Mesendoderm (in vitro differentiated cells): ENCODE measurements around the gene XXYLT1.

ENCODE experiments used
- DNase-seq: peaks from one replicate; pipeline ENCODE4 v3.0.0; 2013
- H2AK5ac ChIP-seq: 2 replicates; pipeline ENCODE4 v1.6.1; 2013; ENCODE audit warnings: low read length, inconsistent platforms
- H2BK120ac ChIP-seq: 2 replicates; pipeline ENCODE4 v1.6.1; 2013; ENCODE audit warnings: low read depth, mild to moderate bottlenecking, low read length, moderate library complexity, mixed read lengths
- H2BK15ac ChIP-seq: replicated peaks from 2 replicates; pipeline ENCODE4 v1.6.1; 2013; ENCODE audit warnings: low read depth, mild to moderate bottlenecking, moderate library complexity
- H2BK5ac ChIP-seq: 2 replicates; pipeline ENCODE4 v1.6.1; 2013; ENCODE audit warnings: low read length, inconsistent platforms
- H3K18ac ChIP-seq: 2 replicates; pipeline ENCODE4 v1.6.1; 2013; ENCODE audit warnings: mild to moderate bottlenecking, low read length, mixed read lengths
- H3K23ac ChIP-seq: one replicate; pipeline ENCODE4 v1.6.1; 2013; ENCODE audit warnings: low read length
- H3K27ac ChIP-seq: 2 replicates; pipeline ENCODE4 v1.5.1; 2013; ENCODE audit warnings: low read depth, mild to moderate bottlenecking, inconsistent platforms, low read length, moderate library complexity
- H3K27me3 ChIP-seq: 2 replicates; pipeline ENCODE4 v1.6.1; 2013; ENCODE audit warnings: low read length, control low read depth, mild to moderate bottlenecking, inconsistent platforms; ENCODE audit not compliant: insufficient read depth, poor library complexity
- H3K36me3 ChIP-seq: 2 replicates; pipeline ENCODE4 v1.6.1; 2013; ENCODE audit warnings: low read length, inconsistent platforms; ENCODE audit not compliant: control insufficient read depth, insufficient read depth
- H3K4ac ChIP-seq: one replicate; pipeline ENCODE4 v1.6.1; 2013; ENCODE audit warnings: low read depth, mild to moderate bottlenecking, low read length, moderate library complexity
- H3K4me1 ChIP-seq: 2 replicates; pipeline ENCODE4 v1.6.1; 2013; ENCODE audit warnings: low read depth, low read length, inconsistent platforms; ENCODE audit not compliant: control insufficient read depth
- H3K4me2 ChIP-seq: 2 replicates; pipeline ENCODE4 v1.6.1; 2013; ENCODE audit warnings: low read length
- H3K4me3 ChIP-seq: 2 replicates; pipeline ENCODE4 v1.5.1; 2013; ENCODE audit warnings: mild to moderate bottlenecking, low read length
- H3K56ac ChIP-seq: one replicate; pipeline ENCODE4 v1.6.1; 2013; ENCODE audit warnings: low read length
- H3K79me1 ChIP-seq: 2 replicates; pipeline ENCODE4 v1.6.1; 2013; ENCODE audit warnings: low read length, inconsistent platforms
- H3K79me2 ChIP-seq: 2 replicates; pipeline ENCODE4 v1.6.1; 2013; ENCODE audit warnings: mild to moderate bottlenecking, low read length; ENCODE audit not compliant: control insufficient read depth, insufficient read depth
- H3K9ac ChIP-seq: 2 replicates; pipeline ENCODE4 v1.6.1; 2013; ENCODE audit warnings: low read length, inconsistent platforms
- H4K5ac ChIP-seq: one replicate; pipeline ENCODE4 v1.6.1; 2013; ENCODE audit warnings: low read length
- H4K8ac ChIP-seq: one replicate; pipeline ENCODE4 v1.6.1; 2013; ENCODE audit warnings: low read depth, mild to moderate bottlenecking, control low read depth, low read length, moderate library complexity
- WGBS: extraction: QIAGEN DNeasy Blood & Tissue Kit; methylation state at CpG from one replicate; pipeline ENCODE4 v1.1.7; 2013; ENCODE audit warnings: low lambda C conversion rate, missing lambda C conversion rate; ENCODE audit not compliant: insufficient coverage; ENCODE audit errors: extremely low coverage; 5-methylcytosine and 5-hydroxymethylcytosine counted together

The XXYLT1 gene

DNA sequence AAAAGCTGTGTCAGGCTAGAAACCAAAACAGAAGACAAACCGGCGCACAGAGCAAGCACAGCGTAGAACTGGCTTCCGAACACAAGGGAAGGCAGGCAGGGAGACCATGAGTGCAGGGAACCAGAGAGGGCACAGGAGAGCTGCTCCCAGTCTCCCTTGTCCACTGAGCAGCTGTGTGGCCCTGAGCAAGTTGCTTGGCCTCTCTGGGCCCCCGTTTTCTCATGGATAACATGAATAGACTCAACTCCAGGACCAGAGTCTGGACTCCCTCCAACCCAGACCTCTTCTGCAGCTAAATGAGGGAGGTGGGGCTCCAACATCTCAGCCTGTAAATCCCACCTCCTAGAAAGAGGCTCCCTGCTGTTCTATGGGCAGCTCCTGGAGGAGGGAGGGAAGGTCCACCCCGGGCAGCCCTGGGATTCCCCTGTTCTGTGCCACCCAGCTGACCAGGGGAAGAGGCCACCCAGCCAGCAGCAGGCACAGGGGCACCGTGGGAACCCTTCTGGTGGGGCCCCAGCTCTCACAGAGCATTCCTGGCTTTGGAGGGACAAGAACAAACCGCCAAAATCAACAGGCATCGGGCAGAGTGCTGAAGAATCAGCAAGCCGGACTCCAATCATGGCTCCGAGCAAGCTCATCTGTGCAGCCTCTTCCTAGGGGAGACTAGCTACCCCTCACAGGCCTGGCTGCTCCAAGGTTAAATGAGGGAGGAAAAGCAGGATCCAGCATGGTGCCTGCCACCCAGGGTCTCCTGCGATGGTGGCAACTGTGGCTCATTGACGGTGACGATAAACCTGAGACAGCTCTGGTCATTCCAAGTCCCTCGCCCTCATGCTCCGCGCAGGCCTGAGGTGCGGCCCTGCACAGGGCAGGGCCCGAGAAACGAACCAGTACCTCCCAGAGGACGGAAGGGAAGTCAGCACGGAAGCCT is 15.1 kb downstream of the XXYLT1 start:
- WGBS, result no CpG with 5 or more reads among the region's 22 CpGs
- no peak overlapping the region for H3K4me3 ChIP-seq
- no peak overlapping the region for H4K5ac ChIP-seq
- H2BK5ac ChIP-seq, result no peak overlapping the region
- H3K18ac ChIP-seq, result no peak overlapping the region
- no peak overlapping the region for H4K8ac ChIP-seq
- no peak overlapping the region for H3K9ac ChIP-seq
- H3K36me3 ChIP-seq, result no peaks in the 10 kb centered on the region
- no peak overlapping the region for H3K4ac ChIP-seq
- no peak overlapping the region for H3K4me2 ChIP-seq
- peaks cover 10% of the 10 kb centered on the region for H3K4me1 ChIP-seq
- no peak overlapping the region for H2BK120ac ChIP-seq
- no peak overlapping the region for H2AK5ac ChIP-seq
- no peak overlapping the region for H3K23ac ChIP-seq
- H3K79me1 ChIP-seq, result peaks cover 35% of the 10 kb centered on the region
- DNase-seq, result no peak
- H3K79me2 ChIP-seq, result peaks cover 49% of the 10 kb centered on the region
- no peaks in the 10 kb centered on the region for H3K27me3 ChIP-seq
- no peak overlapping the region for H3K56ac ChIP-seq
- H2BK15ac ChIP-seq, result no peak overlapping the region
- H3K27ac ChIP-seq, result no peak overlapping the region

DNA sequence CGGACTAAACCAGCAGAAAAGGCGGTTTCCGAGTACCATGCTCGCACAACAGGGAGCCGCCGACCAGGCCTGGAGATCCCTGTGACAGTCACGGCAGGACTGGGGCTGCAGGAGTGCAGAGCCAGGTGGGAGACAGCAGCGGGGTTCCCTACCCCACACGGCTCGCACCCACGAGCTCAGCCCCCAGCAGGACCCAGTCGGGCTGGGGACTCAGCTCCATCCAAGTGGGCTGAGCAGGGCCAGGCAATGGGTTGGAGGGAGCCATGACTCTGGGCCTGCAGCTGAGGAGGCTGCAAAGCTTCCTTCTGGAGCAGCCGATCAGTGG is 15.8 kb downstream of the XXYLT1 start:
- Histone ChIP-seq H3K27me3 (no peaks in the 10 kb centered on the region), H4K8ac (no peak overlapping the region), H3K79me1 (peaks cover 38% of the 10 kb centered on the region), H3K23ac (no peak overlapping the region), H3K4me3 (no peak overlapping the region), H3K27ac (no peak overlapping the region), H3K4me2 (no peak overlapping the region), H3K4ac (no peak overlapping the region), H3K4me1 (peaks cover 10% of the 10 kb centered on the region), H3K18ac (no peak overlapping the region), H2BK15ac (no peak overlapping the region), H2BK5ac (no peak overlapping the region), H2AK5ac (no peak overlapping the region), H4K5ac (no peak overlapping the region), H2BK120ac (no peak overlapping the region), H3K36me3 (no peaks in the 10 kb centered on the region), H3K79me2 (peaks cover 52% of the 10 kb centered on the region), H3K9ac (no peak overlapping the region), H3K56ac (no peak overlapping the region)
- WGBS, result no CpG with 5 or more reads among the region's 13 CpGs
- no peak for DNase-seq

DNA sequence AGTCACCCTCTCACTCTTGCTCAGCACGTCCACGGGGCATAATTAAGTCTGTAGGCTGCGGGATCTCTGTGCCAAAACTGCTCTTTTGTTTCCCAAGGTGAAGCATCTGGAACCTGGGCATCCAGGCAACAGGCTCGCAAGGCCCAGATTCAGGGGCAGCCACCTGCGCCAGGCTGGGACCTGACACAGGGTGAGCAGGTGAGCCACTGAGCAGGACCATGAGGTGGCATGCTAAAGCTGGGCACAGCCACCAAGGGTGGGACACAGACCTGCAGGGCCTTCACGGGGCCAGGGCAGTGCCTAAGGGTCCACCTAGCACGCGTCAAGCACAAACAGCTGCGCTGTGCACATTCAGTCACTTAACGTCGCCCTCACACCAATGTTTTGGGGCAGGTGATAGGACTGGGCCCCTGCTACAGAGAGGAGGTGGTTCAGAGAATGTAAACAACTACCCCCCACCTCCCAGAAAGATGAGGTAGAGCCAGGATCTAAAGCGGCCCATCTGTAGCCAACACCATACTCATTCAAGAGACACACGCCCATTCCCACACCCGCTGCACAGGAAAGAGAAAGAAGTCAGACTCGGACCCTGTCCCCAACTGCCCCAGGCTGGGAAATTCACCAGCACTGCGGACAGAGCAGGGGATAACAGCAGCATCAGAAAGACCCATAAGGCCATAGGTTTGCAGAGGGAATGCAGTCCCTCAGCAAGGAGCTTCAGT is 16.3 kb downstream of the XXYLT1 start:
- Histone ChIP-seq H3K27ac (no peak overlapping the region), H2BK120ac (no peak overlapping the region), H4K5ac (no peak overlapping the region), H2AK5ac (no peak overlapping the region), H3K27me3 (no peaks in the 10 kb centered on the region), H3K4me1 (peaks cover 10% of the 10 kb centered on the region), H4K8ac (no peak overlapping the region), H3K36me3 (no peaks in the 10 kb centered on the region), H3K79me1 (peaks cover 42% of the 10 kb centered on the region), H3K4me2 (no peak overlapping the region), H3K56ac (peak overlapping the region; percentile 63), H3K79me2 (peaks cover 57% of the 10 kb centered on the region), H3K18ac (no peak overlapping the region), H3K23ac (no peak overlapping the region), H3K4ac (no peak overlapping the region), H3K9ac (no peak overlapping the region), H2BK15ac (no peak overlapping the region), H3K4me3 (no peak overlapping the region), H2BK5ac (no peak overlapping the region)
- DNase-seq, result no peak
- no CpG with 5 or more reads among the region's 16 CpGs for WGBS

DNA sequence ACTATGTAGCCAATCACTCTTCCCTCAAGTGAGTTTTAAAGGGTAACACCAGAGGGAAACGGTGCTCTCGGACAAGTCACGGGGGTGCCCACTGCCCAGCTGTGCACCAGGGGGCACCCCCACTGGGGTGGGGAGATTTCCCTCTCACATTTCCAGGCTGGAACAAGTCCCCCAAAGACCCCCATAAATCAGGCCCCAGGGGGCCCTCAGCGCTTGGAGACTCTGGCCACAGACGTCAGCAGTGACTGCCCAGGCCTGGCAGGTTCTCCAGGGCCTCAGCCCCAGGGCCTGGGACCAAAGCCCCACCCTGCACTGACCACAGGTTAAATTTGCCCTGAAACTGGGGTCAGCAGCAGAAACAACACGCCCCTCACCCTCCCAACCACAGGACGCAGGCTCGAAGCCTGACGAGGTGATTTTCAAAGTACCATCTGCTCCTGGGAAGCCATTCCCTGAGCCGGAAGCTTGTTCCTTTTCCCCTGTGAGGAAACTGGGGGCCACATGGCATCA is 17.0 kb downstream of the XXYLT1 start:
- H2AK5ac ChIP-seq, result no peak overlapping the region
- H3K9ac ChIP-seq, result no peak overlapping the region
- H3K27ac ChIP-seq, result no peak overlapping the region
- H3K4me2 ChIP-seq, result no peak overlapping the region
- H3K23ac ChIP-seq, result no peak overlapping the region
- H3K27me3 ChIP-seq, result no peaks in the 10 kb centered on the region
- WGBS, result no CpG with 5 or more reads among the region's 10 CpGs
- H2BK120ac ChIP-seq, result no peak overlapping the region
- no peaks in the 10 kb centered on the region for H3K36me3 ChIP-seq
- H3K79me1 ChIP-seq, result peaks cover 44% of the 10 kb centered on the region
- no peak for DNase-seq
- peaks cover 63% of the 10 kb centered on the region for H3K79me2 ChIP-seq
- H4K5ac ChIP-seq, result no peak overlapping the region
- H2BK5ac ChIP-seq, result no peak overlapping the region
- no peak overlapping the region for H3K4ac ChIP-seq
- peak overlapping the region; percentile 63 for H3K56ac ChIP-seq
- no peak overlapping the region for H2BK15ac ChIP-seq
- no peak overlapping the region for H3K18ac ChIP-seq
- no peak overlapping the region for H3K4me3 ChIP-seq
- H3K4me1 ChIP-seq, result peaks cover 6% of the 10 kb centered on the region
- no peak overlapping the region for H4K8ac ChIP-seq

DNA sequence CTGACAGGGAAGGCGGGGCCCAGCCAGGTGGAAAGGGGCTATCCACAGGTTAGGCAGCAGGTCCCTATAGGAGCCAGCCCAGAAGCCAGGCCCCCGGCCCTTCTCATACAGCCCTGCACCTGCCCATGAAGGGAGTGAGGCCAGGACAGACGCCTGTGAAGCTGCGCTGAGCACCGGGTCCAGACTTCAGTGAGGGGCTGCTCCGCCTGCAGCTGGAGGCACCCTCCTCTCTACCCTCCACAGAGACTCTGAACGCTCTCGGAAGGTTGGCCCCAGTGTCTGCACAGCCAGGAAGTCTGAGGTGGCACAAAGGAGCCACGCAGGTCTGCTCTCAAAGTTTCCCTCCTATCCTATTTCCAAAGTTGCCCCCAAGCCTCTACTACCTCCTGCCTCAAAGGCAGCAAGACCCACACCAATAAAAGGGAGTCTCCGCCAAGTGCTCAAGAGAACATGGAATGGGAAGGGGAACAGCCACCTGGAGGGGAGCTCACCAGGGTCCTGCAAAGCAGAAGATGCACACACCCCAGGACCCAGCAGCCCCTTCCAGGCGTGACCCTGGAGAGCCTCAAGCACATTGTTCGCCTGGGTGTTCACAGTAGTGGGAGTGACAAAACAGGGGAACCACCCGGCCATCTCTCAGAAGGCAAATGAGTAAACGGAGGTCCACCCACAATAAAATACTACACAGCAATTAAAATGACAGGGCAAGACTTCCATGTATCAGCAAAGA is 19.5 kb downstream of the XXYLT1 start:
- Histone ChIP-seq H3K56ac (no peak overlapping the region), H3K79me1 (peaks cover 37% of the 10 kb centered on the region), H3K9ac (no peak overlapping the region), H2BK120ac (no peak overlapping the region), H3K27me3 (no peaks in the 10 kb centered on the region), H3K27ac (no peak overlapping the region), H2BK15ac (no peak overlapping the region), H4K8ac (no peak overlapping the region), H3K18ac (no peak overlapping the region), H4K5ac (no peak overlapping the region), H3K4me2 (no peak overlapping the region), H3K4me1 (peaks cover 2% of the 10 kb centered on the region), H3K4ac (no peak overlapping the region), H2BK5ac (no peak overlapping the region), H3K4me3 (no peak overlapping the region), H3K79me2 (peaks cover 53% of the 10 kb centered on the region), H3K23ac (no peak overlapping the region), H2AK5ac (no peak overlapping the region), H3K36me3 (no peaks in the 10 kb centered on the region)
- WGBS, result no CpG with 5 or more reads among the region's 14 CpGs
- DNase-seq, result no peak
